Measurements from ENCODE around the gene FOXP4.

FOXP4 gene

DNA sequence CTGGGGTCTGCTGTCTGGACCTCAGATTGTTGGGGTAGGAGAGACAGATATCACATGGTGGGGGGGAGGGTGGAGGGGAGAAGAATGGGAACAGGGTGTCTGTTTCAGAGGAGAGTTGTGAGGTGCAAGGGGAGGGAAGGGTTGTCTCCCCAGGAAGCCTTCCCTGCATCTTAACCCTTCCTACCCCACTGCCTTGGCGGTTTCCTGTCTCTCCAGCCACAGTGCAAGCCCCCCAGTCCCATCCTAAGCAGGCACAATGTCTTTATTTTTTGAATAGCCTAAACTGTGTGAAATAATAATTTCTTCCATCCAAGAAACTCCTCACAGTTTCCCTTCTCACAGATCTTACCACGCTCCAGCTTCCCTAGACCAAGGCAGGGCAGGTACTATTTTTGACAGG lies 3.5 kb downstream of the FOXP4 start:
- H3K4me3 ChIP-seq (ENCODE audit: low read length): no peak overlapping the region
- H3K9me3 ChIP-seq (ENCODE audit: control insufficient read depth, low read length): no peaks in the 10 kb centered on the region
- peaks cover 6% of the 10 kb centered on the region for H3K27me3 ChIP-seq (replicated peaks; ENCODE audit: control insufficient read depth, insufficient read depth, low read length)
- no peak for DNase-seq (ENCODE audit: low read depth)
- peaks cover 11% of the 10 kb centered on the region for H3K36me3 ChIP-seq (ENCODE audit: control insufficient read depth, insufficient read depth, low read length, severe bottlenecking)
- no peak overlapping the region for H3K9ac ChIP-seq (ENCODE audit: low read length)
- H3K4me1 ChIP-seq (ENCODE audit: control insufficient read depth, insufficient read depth, low read length): peaks cover 15% of the 10 kb centered on the region

GRCh38 chr6:41551086-41551700 lies 5.0 kb downstream of the FOXP4 start:
- H3K27me3 ChIP-seq (replicated peaks; ENCODE audit: control insufficient read depth, insufficient read depth, low read length): peaks cover 3% of the 10 kb centered on the region
- H3K9ac ChIP-seq (ENCODE audit: low read length): no peak overlapping the region
- no peak overlapping the region for H3K4me3 ChIP-seq (ENCODE audit: low read length)
- H3K9me3 ChIP-seq (ENCODE audit: control insufficient read depth, low read length): no peaks in the 10 kb centered on the region
- peaks cover 11% of the 10 kb centered on the region for H3K36me3 ChIP-seq (ENCODE audit: control insufficient read depth, insufficient read depth, low read length, severe bottlenecking)
- H3K4me1 ChIP-seq (ENCODE audit: control insufficient read depth, insufficient read depth, low read length): peaks cover 7% of the 10 kb centered on the region
- DNase-seq (ENCODE audit: low read depth): no peak

DNA sequence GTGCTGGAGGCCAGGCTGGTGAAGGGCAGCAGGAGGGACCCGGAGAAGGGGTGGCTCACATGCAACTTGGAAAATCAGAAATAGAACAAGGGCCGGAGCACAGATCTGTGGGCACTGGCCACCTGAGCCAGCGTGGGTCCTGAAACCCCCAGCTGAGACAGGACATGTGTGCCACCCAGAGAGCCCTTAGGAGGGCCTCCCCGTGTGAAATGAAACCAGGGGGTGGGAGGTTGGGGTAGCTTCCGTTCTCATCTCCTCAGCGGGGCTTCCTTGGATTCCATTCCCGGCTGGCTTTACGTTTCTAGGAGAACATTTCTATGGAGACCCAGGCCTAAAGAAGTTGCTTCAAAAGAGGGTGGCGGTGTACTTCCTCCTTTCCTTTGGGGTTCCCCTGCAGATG lies 5.7 kb downstream of the FOXP4 start:
- no peak for DNase-seq (ENCODE audit: low read depth)
- Histone ChIP-seq H3K9me3 (ENCODE audit: control insufficient read depth, low read length) (no peaks in the 10 kb centered on the region), H3K9ac (ENCODE audit: low read length) (no peak overlapping the region), H3K4me1 (ENCODE audit: control insufficient read depth, insufficient read depth, low read length) (peaks cover 7% of the 10 kb centered on the region), H3K4me3 (ENCODE audit: low read length) (no peak overlapping the region), H3K36me3 (ENCODE audit: control insufficient read depth, insufficient read depth, low read length, severe bottlenecking) (peaks cover 11% of the 10 kb centered on the region), H3K27me3 (replicated peaks; ENCODE audit: control insufficient read depth, insufficient read depth, low read length) (peaks cover 3% of the 10 kb centered on the region)

GRCh38 chr6:41552723-41553122 lies 6.5 kb downstream of the FOXP4 start:
- H3K4me3 ChIP-seq (ENCODE audit: low read length): no peak overlapping the region
- no peaks in the 10 kb centered on the region for H3K9me3 ChIP-seq (ENCODE audit: control insufficient read depth, low read length)
- no peak overlapping the region for H3K9ac ChIP-seq (ENCODE audit: low read length)
- H3K36me3 ChIP-seq (ENCODE audit: control insufficient read depth, insufficient read depth, low read length, severe bottlenecking): peaks cover 11% of the 10 kb centered on the region
- peaks cover 3% of the 10 kb centered on the region for H3K27me3 ChIP-seq (replicated peaks; ENCODE audit: control insufficient read depth, insufficient read depth, low read length)
- peaks cover 7% of the 10 kb centered on the region for H3K4me1 ChIP-seq (ENCODE audit: control insufficient read depth, insufficient read depth, low read length)
- DNase-seq (ENCODE audit: low read depth): no peak

DNA sequence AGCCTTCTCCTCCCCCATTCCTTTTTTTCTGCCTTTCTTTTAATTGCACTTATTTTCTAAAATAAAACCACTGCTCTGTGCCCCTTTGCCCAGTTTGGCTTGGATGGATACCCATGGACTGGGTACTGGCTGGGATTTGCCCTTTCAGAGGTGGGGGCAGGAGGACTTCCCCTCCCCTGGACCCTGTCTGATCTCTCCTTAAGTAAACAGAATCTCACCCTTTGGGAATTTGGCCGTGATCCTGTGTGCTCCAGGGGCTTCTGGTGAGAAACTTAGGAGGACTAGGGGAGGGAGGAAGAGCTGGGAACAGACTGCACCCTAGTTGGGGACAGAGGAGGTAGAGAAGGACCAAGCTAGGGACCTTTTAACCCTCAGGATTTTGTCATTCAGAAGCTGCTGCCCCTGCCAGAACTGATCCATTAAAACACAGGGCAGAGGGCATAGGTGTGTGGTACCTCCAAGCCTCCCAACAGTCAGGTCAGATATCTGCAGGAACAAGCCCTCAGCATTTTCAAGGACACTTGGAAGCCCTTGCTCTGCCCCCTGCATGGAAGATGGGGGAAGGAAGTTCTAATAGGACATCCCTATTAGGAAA lies 7.3 kb downstream of the FOXP4 start:
- no peak for DNase-seq (ENCODE audit: low read depth)
- H3K36me3 ChIP-seq (ENCODE audit: control insufficient read depth, insufficient read depth, low read length, severe bottlenecking): peaks cover 11% of the 10 kb centered on the region
- H3K9me3 ChIP-seq (ENCODE audit: control insufficient read depth, low read length): no peaks in the 10 kb centered on the region
- H3K27me3 ChIP-seq (replicated peaks; ENCODE audit: control insufficient read depth, insufficient read depth, low read length): peaks cover under 1% of the 10 kb centered on the region
- no peak overlapping the region for H3K9ac ChIP-seq (ENCODE audit: low read length)
- no peak overlapping the region for H3K4me3 ChIP-seq (ENCODE audit: low read length)
- H3K4me1 ChIP-seq (ENCODE audit: control insufficient read depth, insufficient read depth, low read length): no peaks in the 10 kb centered on the region

GRCh38 chr6:41555326-41556300 lies 9.4 kb downstream of the FOXP4 start:
- Histone ChIP-seq H3K36me3 (ENCODE audit: control insufficient read depth, insufficient read depth, low read length, severe bottlenecking) (peaks cover 11% of the 10 kb centered on the region), H3K9ac (ENCODE audit: low read length) (no peak overlapping the region), H3K27me3 (replicated peaks; ENCODE audit: control insufficient read depth, insufficient read depth, low read length) (no peaks in the 10 kb centered on the region), H3K9me3 (ENCODE audit: control insufficient read depth, low read length) (no peaks in the 10 kb centered on the region), H3K4me3 (ENCODE audit: low read length) (no peak overlapping the region), H3K4me1 (ENCODE audit: control insufficient read depth, insufficient read depth, low read length) (no peaks in the 10 kb centered on the region)
- no peak for DNase-seq (ENCODE audit: low read depth)

DNA sequence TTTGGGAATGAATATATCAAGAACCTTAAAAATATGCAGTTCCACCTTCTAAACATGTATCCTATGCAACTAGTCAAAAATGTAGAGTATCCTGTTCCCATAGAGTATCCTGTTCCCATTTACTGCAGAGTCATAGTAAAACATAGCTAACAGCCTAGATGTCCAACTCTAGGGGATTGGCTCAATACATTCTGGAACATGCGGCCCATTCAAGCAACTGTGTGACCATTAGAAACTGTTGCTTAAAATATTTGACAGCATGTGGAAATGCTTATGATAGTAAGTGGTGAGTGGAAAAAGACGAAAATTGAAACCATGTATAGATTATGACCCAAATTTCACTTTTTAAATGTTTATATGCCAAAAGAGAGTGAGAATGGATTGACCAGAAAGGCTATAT lies 11.2 kb downstream of the FOXP4 start:
- Histone ChIP-seq H3K4me3 (ENCODE audit: low read length) (no peak overlapping the region), H3K27me3 (replicated peaks; ENCODE audit: control insufficient read depth, insufficient read depth, low read length) (no peaks in the 10 kb centered on the region), H3K9ac (ENCODE audit: low read length) (no peak overlapping the region), H3K4me1 (ENCODE audit: control insufficient read depth, insufficient read depth, low read length) (no peaks in the 10 kb centered on the region), H3K9me3 (ENCODE audit: control insufficient read depth, low read length) (no peaks in the 10 kb centered on the region), H3K36me3 (ENCODE audit: control insufficient read depth, insufficient read depth, low read length, severe bottlenecking) (no peaks in the 10 kb centered on the region)
- no peak for DNase-seq (ENCODE audit: low read depth)

GRCh38 chr6:41558033-41558807 lies 12.0 kb downstream of the FOXP4 start:
- Histone ChIP-seq H3K9ac (ENCODE audit: low read length) (no peak overlapping the region), H3K4me1 (ENCODE audit: control insufficient read depth, insufficient read depth, low read length) (no peaks in the 10 kb centered on the region)

GRCh38 chr6:41559655-41560427 lies 13.7 kb downstream of the FOXP4 start:
- Histone ChIP-seq H3K36me3 (ENCODE audit: control insufficient read depth, insufficient read depth, low read length, severe bottlenecking) (no peaks in the 10 kb centered on the region), H3K4me1 (ENCODE audit: control insufficient read depth, insufficient read depth, low read length) (no peaks in the 10 kb centered on the region), H3K9ac (ENCODE audit: low read length) (no peak overlapping the region), H3K27me3 (replicated peaks; ENCODE audit: control insufficient read depth, insufficient read depth, low read length) (no peaks in the 10 kb centered on the region), H3K4me3 (ENCODE audit: low read length) (peak overlapping the region; percentile 80), H3K9me3 (ENCODE audit: control insufficient read depth, low read length) (no peaks in the 10 kb centered on the region)
- no peak for DNase-seq (ENCODE audit: low read depth)

More at GRCh38 chr6:41558033-41558807, 12.0 kb downstream of the FOXP4 start:
- Histone ChIP-seq H3K9me3 (ENCODE audit: control insufficient read depth, low read length) (no peaks in the 10 kb centered on the region), H3K36me3 (ENCODE audit: control insufficient read depth, insufficient read depth, low read length, severe bottlenecking) (no peaks in the 10 kb centered on the region), H3K27me3 (replicated peaks; ENCODE audit: control insufficient read depth, insufficient read depth, low read length) (no peaks in the 10 kb centered on the region), H3K4me3 (ENCODE audit: low read length) (no peak overlapping the region)
- DNase-seq (ENCODE audit: low read depth): no peak

DNA sequence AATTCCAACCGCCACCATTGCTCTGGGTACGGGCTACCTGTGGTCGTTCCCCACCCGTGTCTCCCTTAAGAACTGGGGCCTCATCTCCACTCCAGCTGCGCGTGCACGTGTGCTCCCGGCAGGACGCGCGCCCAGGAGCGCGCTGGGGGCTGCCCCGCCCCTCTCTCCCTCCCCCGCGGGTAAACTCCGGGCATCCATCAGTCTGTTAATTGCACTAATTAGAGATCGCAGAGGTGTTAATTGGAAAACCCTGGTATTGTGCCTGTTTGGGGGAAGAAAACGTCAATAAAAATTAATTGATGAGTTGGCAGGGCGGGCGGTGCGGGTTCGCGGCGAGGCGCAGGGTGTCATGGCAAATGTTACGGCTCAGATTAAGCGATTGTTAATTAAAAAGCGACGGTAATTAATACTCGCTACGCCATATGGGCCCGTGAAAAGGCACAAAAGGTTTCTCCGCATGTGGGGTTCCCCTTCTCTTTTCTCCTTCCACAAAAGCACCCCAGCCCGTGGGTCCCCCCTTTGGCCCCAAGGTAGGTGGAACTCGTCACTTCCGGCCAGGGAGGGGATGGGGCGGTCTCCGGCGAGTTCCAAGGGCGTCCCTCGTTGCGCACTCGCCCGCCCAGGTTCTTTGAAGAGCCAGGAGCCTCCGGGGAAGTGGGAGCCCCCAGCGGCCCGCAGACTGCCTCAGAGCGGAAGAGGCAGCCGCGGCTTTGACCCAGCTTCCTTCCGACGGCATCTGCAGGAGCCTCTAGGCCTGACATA lies 14.4 kb downstream of the FOXP4 start:
- no peak for DNase-seq (ENCODE audit: low read depth)
- peaks cover 1% of the 10 kb centered on the region for H3K36me3 ChIP-seq (ENCODE audit: control insufficient read depth, insufficient read depth, low read length, severe bottlenecking)
- H3K9me3 ChIP-seq (ENCODE audit: control insufficient read depth, low read length): no peaks in the 10 kb centered on the region
- H3K27me3 ChIP-seq (replicated peaks; ENCODE audit: control insufficient read depth, insufficient read depth, low read length): no peaks in the 10 kb centered on the region
- no peaks in the 10 kb centered on the region for H3K4me1 ChIP-seq (ENCODE audit: control insufficient read depth, insufficient read depth, low read length)
- H3K9ac ChIP-seq (ENCODE audit: low read length): peak overlapping the region; percentile 76
- H3K4me3 ChIP-seq (ENCODE audit: low read length): peak overlapping the region; percentile 80

Data from adipocyte (in vitro differentiated cells).